HEK293T (cell line): Measurements from ENCODE around the gene CSH2.
"Not testable (repeated sequence)": the region's sequence is repeated elsewhere in the genome, so short reads cannot be mapped to it uniquely, and the experiment has no call there.

ENCODE experiments used
- ARNT ChIP-seq: fragments of 450-650 bp; IDR thresholded peaks from 2 replicates; pipeline ENCODE4 v1.6.1; 2017; ENCODE audit warnings: mild to moderate bottlenecking
- BHLHE40 ChIP-seq: fragments of 450-650 bp; IDR thresholded peaks from 2 replicates; pipeline ENCODE4 v1.6.1; 2016; ENCODE audit warnings: mild to moderate bottlenecking, moderate library complexity, borderline replicate concordance
- CTBP1 ChIP-seq: fragments of 450-650 bp; IDR thresholded peaks from 2 replicates; pipeline ENCODE4 v1.6.1; 2016; ENCODE audit warnings: borderline replicate concordance
- ELF4 ChIP-seq: fragments of 450-650 bp; IDR thresholded peaks from 2 replicates; pipeline ENCODE4 v1.6.1; 2017; ENCODE audit warnings: antibody characterized with exemption
- FOXA1 ChIP-seq: fragments of 450-650 bp; IDR thresholded peaks from 2 replicates; pipeline ENCODE4 v1.6.1; 2016; ENCODE audit warnings: mild to moderate bottlenecking
- FOXK2 ChIP-seq: fragments of 450-650 bp; IDR thresholded peaks from 2 replicates; pipeline ENCODE4 v1.6.1; 2016; ENCODE audit warnings: mild to moderate bottlenecking
- FOXM1 ChIP-seq: fragments of 450-650 bp; IDR thresholded peaks from 2 replicates; pipeline ENCODE4 v1.6.1; 2017; ENCODE audit warnings: mild to moderate bottlenecking, borderline replicate concordance
- L3MBTL2 ChIP-seq: fragments of 450-650 bp; conservative IDR thresholded peaks from 2 replicates; pipeline ENCODE4 v1.6.1; 2016; ENCODE audit warnings: mild to moderate bottlenecking
- NFRKB ChIP-seq: fragments of 450-650 bp; IDR thresholded peaks from 2 replicates; pipeline ENCODE4 v1.6.1; 2016; ENCODE audit warnings: mild to moderate bottlenecking, moderate library complexity
- SP1 ChIP-seq: fragments of 450-650 bp; IDR thresholded peaks from 2 replicates; pipeline ENCODE4 v1.6.1; 2017
- SUZ12 ChIP-seq: fragments of 450-650 bp; IDR thresholded peaks from 2 replicates; pipeline ENCODE4 v1.6.1; 2016; ENCODE audit warnings: mild to moderate bottlenecking
- TARDBP ChIP-seq: fragments of 450-650 bp; IDR thresholded peaks from 2 replicates; pipeline ENCODE4 v1.6.1; 2016
- ZNF384 ChIP-seq: fragments of 450-650 bp; IDR thresholded peaks from 2 replicates; pipeline ENCODE4 v1.6.1; 2016

DNA sequence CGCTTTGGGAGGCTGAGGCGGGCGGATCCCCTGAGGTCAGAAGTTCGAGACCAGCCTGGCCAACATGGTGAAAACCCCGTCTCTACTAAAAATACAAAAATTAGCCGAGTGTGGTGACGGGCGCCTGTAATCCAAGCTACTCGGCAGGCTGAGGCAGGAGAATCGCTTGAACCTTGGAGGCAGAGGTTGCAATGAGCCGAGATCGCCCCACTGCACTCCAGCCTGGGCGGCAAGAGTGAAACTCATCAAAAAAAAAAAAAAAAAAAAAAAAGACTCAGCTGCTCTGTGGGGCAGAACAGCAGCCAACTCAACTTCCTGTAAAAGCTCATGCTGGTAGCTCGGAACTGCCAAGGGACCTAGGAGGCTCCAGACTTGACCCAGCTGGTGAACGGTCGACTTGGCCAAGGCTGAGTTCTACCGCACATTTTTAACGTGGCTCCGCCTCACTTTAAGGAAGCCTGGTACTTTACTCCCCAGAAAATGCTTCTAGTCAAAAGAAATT lies 30.0 kb downstream of the CSH2 start:
- TF ChIP-seq FOXK2, BHLHE40, ARNT, FOXM1, SUZ12, SP1, TARDBP, ELF4, FOXA1, NFRKB, CTBP1: not testable (repeated sequence)
- 0 out of 2 replicates have a peak, but pooled peaks have one; percentile 8 for TF ChIP-seq L3MBTL2
- TF ChIP-seq ZNF384: peak; percentile 87
